H1 (cell line): ENCODE results near the gene SEC14L5. TPM values are rescaled to one million over a fixed set of nuclear protein-coding genes. Genes with fewer than 3 reads are reported as not detected.

Experiments
- CTCF ChIA-PET: fragments of 300-600 bp; sonication (Branson Sonifier 250); formaldehyde crosslinking; loops from one replicate; lab custom pipeline; 2021; ENCODE audit not compliant: partially characterized antibody; lab: Charles Lee
- POLR2A ChIA-PET: fragments of 300-600 bp; sonication (Branson Sonifier 250); formaldehyde crosslinking; loops from one replicate; lab custom pipeline; 2021; ENCODE audit warnings: inconsistent platforms; ENCODE audit not compliant: partially characterized antibody; lab: Charles Lee
- DNase-seq, 2 experiments: peaks; one replicate each; pipeline versions ENCODE4 v3.0.0 to v3.0.0-alpha.2; 2010 to 2022; ENCODE audit warnings: low spot score in 2 of 2, low read depth in 1 of 2, mixed read lengths in 1 of 2
- FAIRE-seq: peaks from 2 replicates; lab custom pipeline; 2011; peaks lifted over from hg19 to GRCh38; lab: Jason Lieb, UNC
- H2AFZ ChIP-seq: 2 replicates; pipeline ENCODE4 v1.8.1; 2012; ENCODE audit warnings: low read length, inconsistent platforms
- H2AK5ac ChIP-seq: 2 replicates; pipeline ENCODE4 v1.6.1; 2013; ENCODE audit warnings: low read depth, low read length
- H2BK120ac ChIP-seq: replicated peaks from 2 replicates; pipeline ENCODE3; 2013; ENCODE audit warnings: low read depth, low read length, inconsistent platforms
- H2BK12ac ChIP-seq: 2 replicates; pipeline ENCODE4 v1.6.1; 2013; ENCODE audit warnings: low read depth, low read length
- H2BK15ac ChIP-seq: 2 replicates; pipeline ENCODE4 v1.6.1; 2013; ENCODE audit warnings: low read length
- H2BK20ac ChIP-seq: 2 replicates; pipeline ENCODE4 v1.6.1; 2013; ENCODE audit warnings: low read length
- H2BK5ac ChIP-seq: 2 replicates; pipeline ENCODE4 v1.6.1; 2013; ENCODE audit warnings: low read depth, low read length
- H3K14ac ChIP-seq: 2 replicates; pipeline ENCODE4 v1.6.1; 2013; ENCODE audit warnings: inconsistent platforms; ENCODE audit not compliant: insufficient read length
- H3K18ac ChIP-seq: 2 replicates; pipeline ENCODE4 v1.6.1; 2013; ENCODE audit warnings: low read length; ENCODE audit errors: extremely low read depth
- H3K23ac ChIP-seq: 2 replicates; pipeline ENCODE4 v1.6.1; 2013; ENCODE audit warnings: inconsistent platforms; ENCODE audit not compliant: insufficient read length
- H3K23me2 ChIP-seq: 2 replicates; pipeline ENCODE4 v1.6.1; 2013; ENCODE audit warnings: low read depth, low read length
- H3K27ac ChIP-seq: 2 replicates; pipeline ENCODE4 v1.6.1; 2011; ENCODE audit warnings: low read depth, low read length, inconsistent platforms
- H3K27me3 ChIP-seq, 4 experiments: replicated peaks in 1 of 4; 1 replicate in 1 of 4; 2 replicates in 3 of 4; pipeline versions ENCODE4 v1.6.1 to v1.8.1; 2011 to 2013; ENCODE audit warnings: low read length in 3 of 4, mild to moderate bottlenecking in 3 of 4, inconsistent platforms in 2 of 4, mixed read lengths in 2 of 4, moderate library complexity in 1 of 4; ENCODE audit not compliant: control insufficient read depth in 3 of 4, insufficient read depth in 3 of 4; ENCODE audit errors: extremely low read depth in 1 of 4
- H3K36me3 ChIP-seq, 4 experiments: 2 replicates each; pipeline versions ENCODE4 v1.6.1 to v1.8.1; 2011 to 2013; ENCODE audit warnings: mild to moderate bottlenecking in 4 of 4, low read length in 3 of 4, moderate library complexity in 2 of 4, control low read depth in 1 of 4, inconsistent platforms in 1 of 4; ENCODE audit not compliant: insufficient read depth in 4 of 4, control insufficient read depth in 2 of 4
- H3K4ac ChIP-seq: replicated peaks from 2 replicates; pipeline ENCODE3; 2013; ENCODE audit warnings: low read length, low read depth, mixed read lengths, inconsistent platforms; ENCODE audit not compliant: insufficient read length
- H3K4me1 ChIP-seq, 4 experiments: replicated peaks in 1 of 4; 1 replicate in 1 of 4; 2 replicates in 3 of 4; pipeline versions ENCODE4 v1.6.1 to v1.8.1; 2011 to 2013; ENCODE audit warnings: low read length in 3 of 4, inconsistent platforms in 2 of 4, mixed read lengths in 1 of 4; ENCODE audit not compliant: insufficient read depth in 4 of 4, control insufficient read depth in 3 of 4
- H3K4me2 ChIP-seq, 2 experiments: 2 replicates each; pipeline versions ENCODE4 v1.6.1 to v1.8.1; 2011 to 2013; ENCODE audit warnings: low read depth in 2 of 2, low read length in 2 of 2, control low read depth in 1 of 2, inconsistent platforms in 1 of 2, mild to moderate bottlenecking in 1 of 2; ENCODE audit not compliant: insufficient read depth in 1 of 2
- H3K4me3 ChIP-seq, 4 experiments: fragments of 200-600, 300-600 bp in 1 of 4; sonication (generic), shearing (Covaris generic), sonication (Bioruptor Twin) in 1 of 4; 2 replicates each; pipeline versions ENCODE4 v1.5.1 to v1.8.1; 2011 to 2016; ENCODE audit warnings: low read length in 4 of 4, low read depth in 3 of 4, control low read depth in 2 of 4, inconsistent platforms in 2 of 4, mild to moderate bottlenecking in 2 of 4, mixed read lengths in 1 of 4, moderate library complexity in 1 of 4; ENCODE audit not compliant: insufficient read depth in 2 of 4; ENCODE audit errors: extremely low read depth in 1 of 4
- H3K56ac ChIP-seq: replicated peaks from 2 replicates; pipeline ENCODE3; 2013; ENCODE audit warnings: low read depth, mild to moderate bottlenecking, mixed read lengths, low read length, inconsistent platforms; ENCODE audit not compliant: insufficient read length
- H3K79me1 ChIP-seq: 2 replicates; pipeline ENCODE4 v1.6.1; 2013; ENCODE audit warnings: low read depth, low read length, control low read depth
- H3K79me2 ChIP-seq, 2 experiments: 2 replicates each; pipeline versions ENCODE4 v1.6.1 to v1.8.1; 2012 to 2013; ENCODE audit warnings: low read length in 2 of 2, mild to moderate bottlenecking in 2 of 2, inconsistent platforms in 1 of 2; ENCODE audit not compliant: insufficient read depth in 2 of 2, control insufficient read depth in 1 of 2
- H3K9ac ChIP-seq, 4 experiments: replicated peaks in 1 of 4; 1 replicate in 1 of 4; 2 replicates in 3 of 4; pipeline versions ENCODE4 v1.6.1 to v1.8.1; 2011 to 2013; ENCODE audit warnings: low read depth in 3 of 4, low read length in 3 of 4, control low read depth in 2 of 4, mild to moderate bottlenecking in 2 of 4, moderate library complexity in 2 of 4, inconsistent platforms in 1 of 4; ENCODE audit errors: extremely low read depth in 1 of 4
- H3K9me3 ChIP-seq, 2 experiments: 2 replicates each; pipeline versions ENCODE4 v1.6.1 to v1.8.1; 2012 to 2013; ENCODE audit warnings: mild to moderate bottlenecking in 2 of 2, moderate library complexity in 2 of 2, control low read depth in 1 of 2, inconsistent platforms in 1 of 2, low read depth in 1 of 2, low read length in 1 of 2, mixed read lengths in 1 of 2; ENCODE audit not compliant: insufficient read depth in 2 of 2
- H4K20me1 ChIP-seq, 2 experiments: replicated peaks in 1 of 2; 2 replicates each; pipeline versions ENCODE3 to v1.8.1; 2011 to 2013; ENCODE audit warnings: inconsistent platforms in 2 of 2, low read length in 2 of 2, mild to moderate bottlenecking in 1 of 2; ENCODE audit not compliant: insufficient read depth in 2 of 2, control insufficient read depth in 1 of 2
- H4K5ac ChIP-seq: 2 replicates; pipeline ENCODE4 v1.6.1; 2013; ENCODE audit warnings: low read length, low read depth, mixed read lengths, inconsistent platforms; ENCODE audit not compliant: insufficient read length
- H4K8ac ChIP-seq: 2 replicates; pipeline ENCODE4 v1.8.0; 2013; ENCODE audit warnings: mild to moderate bottlenecking, moderate library complexity, low read length, inconsistent platforms; ENCODE audit not compliant: insufficient read depth; ENCODE audit errors: extremely low read depth
- H4K91ac ChIP-seq: replicated peaks from 2 replicates; pipeline ENCODE3; 2013; ENCODE audit warnings: low read length, mixed read lengths, inconsistent platforms; ENCODE audit not compliant: insufficient read length
- HDAC6 ChIP-seq: IDR thresholded peaks from one replicate; pipeline ENCODE4 v1.7.1; 2012; ENCODE audit warnings: low read depth, mild to moderate bottlenecking, inconsistent platforms, low read length, moderate library complexity
- WGBS, 2 experiments: shearing (Covaris generic) in 1 of 2; methylation state at CpG; one replicate each; pipeline versions ENCODE4 v1.1.6 to v1.1.7; 2013 to 2015; ENCODE audit warnings: low lambda C conversion rate in 2 of 2, mixed read lengths in 2 of 2, inconsistent platforms in 1 of 2, low coverage in 1 of 2, missing lambda C conversion rate in 1 of 2; ENCODE audit not compliant: insufficient replicate concordance in 2 of 2, insufficient coverage in 1 of 2, insufficient read length in 1 of 2; ENCODE audit errors: extremely low coverage in 1 of 2, missing lambda C conversion rate in 1 of 2; 5-methylcytosine and 5-hydroxymethylcytosine counted together
- polyA plus RNA-seq, 7 experiments: library from polyadenylated mRNA; depleted of rRNA in 3 of 7; stranded (reverse) in 5 of 7; unstranded in 2 of 7; fragments of >200 nt in 5 of 7; fragments of 200-250 nt in 2 of 7; gene quantifications; 1 replicate in 5 of 7; 2 replicates in 1 of 7; 4 replicates in 1 of 7; pipeline versions ENCODE4 v1.2.1 to v1.2.3, GENCODE V29; 2011 to 2013; ENCODE audit warnings: missing spikeins in 2 of 7, mixed read lengths in 2 of 7
- total RNA-seq: library from RNA; stranded (reverse); fragmentation: NEBNext Ultra II Directional; extraction: Animal tissue kit (Norgen Biotek cat#: 25700); gene quantifications from 2 replicates; pipeline ENCODE4 v1.2.1, GENCODE V29; 2021

SEC14L5 gene
- total and polyA plus RNA-seq, 2 of the 8 experiments (the other 6 are each of a cell fraction or from before 2014, with no cell fraction given) = 1.9 to 3.0 TPM

DNA sequence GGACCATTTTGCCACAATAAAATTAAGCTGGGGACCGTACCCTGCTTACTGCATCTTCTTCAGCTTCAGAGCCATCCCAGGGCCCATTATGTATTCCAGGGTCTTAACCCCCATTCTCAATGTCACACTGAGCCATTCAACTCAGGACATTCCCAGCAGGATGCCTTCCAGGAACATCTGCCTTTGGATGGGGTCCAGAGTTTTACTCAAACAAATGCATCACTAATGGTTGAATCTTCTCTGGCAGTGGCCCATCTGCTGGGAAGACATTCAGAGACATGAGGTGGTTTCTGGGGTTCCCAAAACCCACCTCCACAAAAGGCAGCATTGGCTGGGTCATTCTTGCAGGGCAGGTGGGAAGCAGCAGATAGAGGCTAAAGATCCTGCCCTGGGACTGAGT, 3.4 kb upstream of the SEC14L5 start:
- Histone ChIP-seq H4K20me1 (peaks cover 0 to 3% of the 10 kb centered on the region in 2 experiments), H3K14ac (no peak overlapping the region), H3K27me3 (no peaks in the 10 kb centered on the region; a peak in 2 of 7 replicates), H3K23ac (no peak overlapping the region), H3K4me2 (no peak overlapping the region), H3K23me2 (peaks cover 10% of the 10 kb centered on the region), H3K9ac (no peak overlapping the region), H3K4me1 (peaks cover 0 to 10% (median 9%) of the 10 kb centered on the region in 4 experiments; a peak in 6 of 7 replicates), H4K91ac (no peak overlapping the region), H4K8ac (no peak overlapping the region), H2AK5ac (no peak overlapping the region), H3K18ac (no peak overlapping the region), H2BK5ac (peak overlapping the region; percentile 5; the same call in 1 of the 2 replicates), H2BK20ac (no peak overlapping the region), H2BK15ac (0 out of 2 replicates have a peak overlapping the region, but pooled peaks have one; percentile 19), H4K5ac (no peak overlapping the region), H3K56ac (no peak overlapping the region), H3K36me3 (no peaks in the 10 kb centered on the region), H2AFZ (no peak overlapping the region), H2BK120ac (no peak overlapping the region), H3K4me3 (no peak overlapping the region), H2BK12ac (no peak overlapping the region), H3K79me1 (0 out of 2 replicates have a peak, but pooled peaks cover 3% of the 10 kb centered on the region), H3K9me3 (no peaks in the 10 kb centered on the region), H3K27ac (no peak overlapping the region), H3K79me2 (no peaks in the 10 kb centered on the region), H3K4ac (no peak overlapping the region)
- no peak for TF ChIP-seq HDAC6
- FAIRE-seq (no peak), DNase-seq (no peak)
- ChIA-PET POLR2A (interaction anchor here (1.0 kb wide), 1 partner anchor 11 kb away, joined by 3 read pairs; no protein-coding TSS in a partner anchor), CTCF (interaction anchor here (0.8 to 3.3 kb wide), 16 partner anchors 10 to 137 kb away, joined by 3 to 30 read pairs (median 6); partner anchors contain the start of gene PPL)
- WGBS, 2 experiments = 100% methylated on average over 1 of the region's 1 CpG; no CpG with 5 or more reads in 1 of the 2 experiments
